Activated B cell treated with CpG ODN at 0.5 μM for 24 hours (primary cell): ENCODE data around the gene GRAMD2B. TPM values are rescaled to one million over a fixed set of nuclear protein-coding genes. Genes with fewer than 3 reads are reported as not detected.
"Not testable (repeated sequence)": the region's sequence is repeated elsewhere in the genome, so short reads cannot be mapped to it uniquely, and the experiment has no call there.

ENCODE experiments used
- ATAC-seq: fragments of 200-7000 bp; cut with Tn5 transposase; one replicate; pipeline ENCODE4 v1.10.0; 2021; ENCODE audit warnings: low read depth, mild to moderate bottlenecking, moderate library complexity
- CTCF ChIA-PET: fragments of 350-600 bp; sonication (Branson Sonifier 250); formaldehyde crosslinking; loops from one replicate; lab custom pipeline; 2021; ENCODE audit warnings: antibody characterized with exemption; lab: Charles Lee
- POLR2A ChIA-PET: fragments of 350-600 bp; sonication (Branson Sonifier 250); formaldehyde crosslinking; loops from one replicate; lab custom pipeline; 2021; ENCODE audit warnings: antibody characterized with exemption; lab: Charles Lee
- DNase-seq: peaks from one replicate; pipeline ENCODE4 v3.0.0; 2022
- H3K27ac Mint-ChIP-seq: one replicate; pipeline ENCODE4 v1.8.0; 2020; ENCODE audit warnings: mixed read lengths
- H3K27me3 Mint-ChIP-seq: one replicate; pipeline ENCODE4 v1.8.0; 2021; ENCODE audit warnings: mixed read lengths
- H3K36me3 Mint-ChIP-seq: one replicate; pipeline ENCODE4 v1.8.0; 2021; ENCODE audit warnings: low read depth, mixed read lengths
- H3K4me1 Mint-ChIP-seq: one replicate; pipeline ENCODE4 v1.8.0; 2021; ENCODE audit warnings: mixed read lengths
- H3K4me3 Mint-ChIP-seq: one replicate; pipeline ENCODE4 v1.8.0; 2020; ENCODE audit warnings: mild to moderate bottlenecking, mixed read lengths
- H3K9me3 Mint-ChIP-seq: one replicate; pipeline ENCODE4 v1.8.0; 2020; ENCODE audit warnings: mixed read lengths
- CTCF ChIP-seq: fragments of 200-600 bp; IDR thresholded peaks from one replicate; pipeline ENCODE4 v1.8.0; 2022; ENCODE audit warnings: antibody characterized with exemption, mild to moderate bottlenecking
- intact Hi-C: fragments of 100-400 bp; cut with micrococcal nuclease; formaldehyde crosslinking; loops from one replicate; pipeline ENCODE4 v1.15.1; 2024
- total RNA-seq: library from RNA; stranded (reverse); gene quantifications from 2 replicates; pipeline ENCODE4 v1.2.3, GENCODE V29; 2022

GRAMD2B gene
- total RNA-seq, 1 donor from 2014 or later: 4.9 TPM

DNA sequence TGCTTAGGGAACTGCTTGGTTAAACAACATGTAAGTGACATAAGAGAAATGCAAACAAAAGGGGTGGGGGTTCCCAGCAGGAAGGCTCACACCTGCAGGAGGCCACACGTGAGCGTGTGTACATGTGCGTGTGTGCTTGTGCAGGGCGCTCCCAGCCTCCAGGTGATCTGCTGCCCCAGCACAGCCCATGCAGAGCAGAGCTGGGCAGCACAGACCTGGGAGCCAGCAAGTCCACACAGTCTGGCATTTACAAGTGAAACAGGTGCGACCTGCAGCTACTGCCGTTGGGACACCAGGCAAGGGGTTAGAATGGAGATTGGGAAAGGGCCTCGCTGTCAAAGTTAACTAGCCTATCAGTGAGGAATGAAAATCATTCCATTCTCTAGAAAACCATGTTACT, 41.8 kb downstream of the GRAMD2B start:
- DNase-seq (no peak), ATAC-seq (no peak)
- TF ChIP-seq CTCF: no peak
- no peaks in the 10 kb centered on the region for H3K27me3 Mint-ChIP-seq
- intact Hi-C loops: no loop called here
- no peak overlapping the region for H3K27ac Mint-ChIP-seq
- CTCF ChIA-PET: no interaction called here
- H3K9me3 Mint-ChIP-seq: no peaks in the 10 kb centered on the region
- H3K4me1 Mint-ChIP-seq: peaks cover 20% of the 10 kb centered on the region
- H3K4me3 Mint-ChIP-seq: no peak overlapping the region
- H3K36me3 Mint-ChIP-seq: no peaks in the 10 kb centered on the region
- POLR2A ChIA-PET: no interaction called here

DNA sequence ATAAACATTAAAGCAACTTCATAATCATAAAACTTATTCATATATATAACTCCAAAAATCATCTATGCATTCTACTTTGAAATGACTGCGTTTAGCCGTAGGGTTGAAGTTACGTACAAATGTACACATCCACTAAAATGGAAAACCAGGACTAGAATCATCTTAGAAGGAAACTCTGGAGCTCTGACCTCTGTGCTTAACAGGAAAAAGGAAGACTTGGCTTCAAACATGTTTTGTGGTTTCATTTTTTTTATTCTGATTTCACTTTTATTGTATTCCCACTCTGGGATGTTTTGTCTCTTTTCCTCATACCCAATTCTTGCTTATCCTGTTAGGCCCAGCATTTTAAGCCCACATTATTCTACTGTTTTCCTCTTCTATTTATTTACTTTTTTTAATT, 44.9 kb downstream of the GRAMD2B start:
- CTCF ChIA-PET: no interaction called here
- TF ChIP-seq CTCF: no peak
- H3K9me3 Mint-ChIP-seq: no peaks in the 10 kb centered on the region
- ATAC-seq: no peak
- H3K4me3 Mint-ChIP-seq: no peak overlapping the region
- H3K4me1 Mint-ChIP-seq: peaks cover 1% of the 10 kb centered on the region
- no peak for DNase-seq
- intact Hi-C loops: no loop called here
- H3K27ac Mint-ChIP-seq: no peak overlapping the region
- POLR2A ChIA-PET: no interaction called here
- no peaks in the 10 kb centered on the region for H3K27me3 Mint-ChIP-seq
- peaks cover 4% of the 10 kb centered on the region for H3K36me3 Mint-ChIP-seq

- DNase-seq (no peak), ATAC-seq (no peak)
- POLR2A ChIA-PET: no interaction called here
- no peaks in the 10 kb centered on the region for H3K4me1 Mint-ChIP-seq
- H3K9me3 Mint-ChIP-seq: no peaks in the 10 kb centered on the region
- CTCF ChIA-PET: no interaction called here
- no peak overlapping the region for H3K4me3 Mint-ChIP-seq
- H3K27me3 Mint-ChIP-seq: no peaks in the 10 kb centered on the region
- H3K27ac Mint-ChIP-seq: no peak overlapping the region
- no peak for TF ChIP-seq CTCF
- H3K36me3 Mint-ChIP-seq: peaks cover 7% of the 10 kb centered on the region
- intact Hi-C loops: no loop called here
These were observed 46.5 kb downstream of the GRAMD2B start for GRCh38 chr5:126469536-126470316.

- H3K4me1 Mint-ChIP-seq, H3K9me3 Mint-ChIP-seq, POLR2A ChIA-PET, DNase-seq, CTCF ChIA-PET, H3K4me3 Mint-ChIP-seq, H3K27me3 Mint-ChIP-seq, H3K36me3 Mint-ChIP-seq, H3K27ac Mint-ChIP-seq, intact Hi-C loops, ATAC-seq: not testable (repeated sequence)
These were observed 47.3 kb downstream of the GRAMD2B start for GRCh38 chr5:126470529-126470928.

DNA sequence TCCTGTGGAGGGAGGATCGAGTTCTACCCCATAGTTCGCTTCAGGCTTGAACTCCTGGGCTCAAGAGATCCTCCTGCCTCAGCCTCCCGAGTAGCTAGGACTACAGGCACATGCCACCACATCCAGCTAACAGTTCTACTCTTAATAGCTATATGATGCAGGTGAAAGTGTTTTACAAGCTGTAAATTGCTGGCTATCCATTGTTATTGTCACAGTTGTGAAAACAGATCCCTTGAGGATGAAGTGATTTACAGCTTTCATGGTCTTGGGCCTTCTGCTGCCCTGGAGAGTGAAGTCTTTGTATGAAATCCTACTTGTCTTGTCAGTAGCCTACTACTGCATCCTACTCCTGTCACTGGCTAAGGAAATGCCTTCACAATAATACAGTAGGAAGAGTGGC, 48.0 kb downstream of the GRAMD2B start:
- ChIA-PET CTCF (no interaction called here), POLR2A (no interaction called here)
- intact Hi-C loops: no loop called here
- Mint-ChIP-seq H3K27me3 (no peaks in the 10 kb centered on the region), H3K9me3 (no peaks in the 10 kb centered on the region), H3K27ac (no peak overlapping the region), H3K4me3 (no peak overlapping the region), H3K36me3 (peaks cover 7% of the 10 kb centered on the region), H3K4me1 (no peaks in the 10 kb centered on the region)
- DNase-seq (no peak), ATAC-seq (no peak)
- TF ChIP-seq CTCF: no peak
